ENCODE results near the gene PSMC3IP. TPM values are rescaled to one million over a fixed set of nuclear protein-coding genes. Genes with fewer than 3 reads are reported as not detected.

PSMC3IP gene
- total RNA-seq, 6 donors from 2014 or later, result 1.9 to 6.8 (median 3.8) TPM; not detected in 1

- H3K9me3 ChIP-seq, result no peaks in the 10 kb centered on the region
- 89 to 98% methylated on average over 5 of the region's 5 CpGs for WGBS, 2 donors
- peaks cover under 1 to 41% (median 30%) of the 10 kb centered on the region in 4 donors for H3K36me3 ChIP-seq
- TF ChIP-seq POLR2A (IDR thresholded peaks at IDR 0.05) (no peak), EP300 (IDR thresholded peaks at IDR 0.05) (no peak), CTCF (IDR thresholded peaks at IDR 0.05) (no peak), POLR2AphosphoS5 (IDR thresholded peaks at IDR 0.05) (no peak)
- H3K4me3 ChIP-seq, result no peak overlapping the region
- no peaks in the 10 kb centered on the region for H3K27me3 ChIP-seq
- H3K27ac ChIP-seq, result peak overlapping the region in 1 of 4 donors; percentile 93
- DNase-seq (no peak), ATAC-seq (ENCODE audit: low FRiP score in 2 of 2) (no peak)
- H3K4me1 ChIP-seq, result peaks cover 14 to 24% (median 18%) of the 10 kb centered on the region in 4 donors
These were observed 39.6 kb downstream of the PSMC3IP start for GRCh38 chr17:42537826-42538451.

- ATAC-seq (ENCODE audit: low FRiP score in 2 of 2), result no peak
- WGBS, 2 donors, result 84 to 87% methylated on average over 13 to 31 of the region's 31 CpGs
- Histone ChIP-seq H3K27me3 (no peaks in the 10 kb centered on the region), H3K9me3 (no peaks in the 10 kb centered on the region), H3K27ac (peak overlapping the region; percentile 80 to 93 (median 84)), H3K36me3 (peaks cover 0 to 34% (median 24%) of the 10 kb centered on the region in 4 donors), H3K4me1 (peaks cover 16 to 31% (median 19%) of the 10 kb centered on the region in 4 donors), H3K4me3 (peak overlapping the region; percentile 27 to 98 (median 77))
- TF ChIP-seq CTCF (IDR thresholded peaks at IDR 0.05) (no peak), EP300 (IDR thresholded peaks at IDR 0.05) (no peak), POLR2A (IDR thresholded peaks at IDR 0.05) (no peak), POLR2AphosphoS5 (IDR thresholded peaks at IDR 0.05) (no peak)
- DNase-seq, result peak in 1 of 2 donors; percentile 79
These were observed 40.2 kb downstream of the PSMC3IP start for GRCh38 chr17:42537156-42537805.

- peaks cover 19 to 36% (median 22%) of the 10 kb centered on the region in 4 donors for H3K4me1 ChIP-seq
- 0 to 2% methylated on average over 33 to 39 of the region's 65 CpGs for WGBS, 2 donors
- TF ChIP-seq EP300 (IDR thresholded peaks at IDR 0.05) (no peak), CTCF (IDR thresholded peaks at IDR 0.05) (peak in 2 of 6 experiments; percentile 42 to 66), POLR2AphosphoS5 (IDR thresholded peaks at IDR 0.05) (peak; percentile 21 to 27), POLR2A (IDR thresholded peaks at IDR 0.05) (peak in 1 of 4 donors; percentile 62)
- peak; percentile 63 to 80 for ATAC-seq (ENCODE audit: low FRiP score in 2 of 2)
- peak; percentile 93 to 95 for DNase-seq
- H3K27me3 ChIP-seq, result no peaks in the 10 kb centered on the region
- H3K36me3 ChIP-seq, result peaks cover 0 to 28% (median 20%) of the 10 kb centered on the region in 4 donors
- no peaks in the 10 kb centered on the region for H3K9me3 ChIP-seq
- peak overlapping the region; percentile 27 to 98 (median 77) for H3K4me3 ChIP-seq
- peak overlapping the region; percentile 80 to 93 (median 84) for H3K27ac ChIP-seq
These were observed 41.0 kb downstream of the PSMC3IP start for GRCh38 chr17:42536372-42537155.

- peak; percentile 84 to 89 for TF ChIP-seq POLR2AphosphoS5 (IDR thresholded peaks at IDR 0.05)
- TF ChIP-seq POLR2A (IDR thresholded peaks at IDR 0.05), result peak in 1 of 4 donors; percentile 85
- TF ChIP-seq CTCF (IDR thresholded peaks at IDR 0.05), result peak in 1 of 6 experiments; percentile 43
- TF ChIP-seq EP300 (IDR thresholded peaks at IDR 0.05), result peak in 1 of 4 donors; percentile 76
- Histone ChIP-seq H3K4me1 (peaks cover 22 to 41% (median 28%) of the 10 kb centered on the region in 4 donors), H3K27me3 (no peaks in the 10 kb centered on the region), H3K36me3 (peaks cover 0 to 23% (median 16%) of the 10 kb centered on the region in 4 donors), H3K4me3 (peak within 1 kb of the TSS; percentile 48 to 98 (median 77)), H3K27ac (peak within 1 kb of the TSS; percentile 80 to 93 (median 84)), H3K9me3 (no peaks in the 10 kb centered on the region)
- 0 to 1% methylated on average over 6 to 14 of the region's 40 CpGs for WGBS, 2 donors
- DNase-seq (peak; percentile 98 to 100), ATAC-seq (ENCODE audit: low FRiP score in 2 of 2) (peak; percentile 91 to 95)
These were observed 41.5 kb downstream of the PSMC3IP start, which contains the start of gene NAGLU for GRCh38 chr17:42536048-42536371. NAGLU (plus strand) TSS chr17:42536241; CDS start chr17:42536273, 32 bp downstream.

All from upper lobe of left lung (tissue), 6 donors.